Measurements from ENCODE around the gene CDK14.

The CDK14 gene

GRCh38 chr7:91240376-91240941 lies 644.3 kb downstream of the CDK14 start:
- no peaks in the 10 kb centered on the region for H3K4me1 ChIP-seq (ENCODE audit: insufficient read depth, low read length)
- no peak overlapping the region for H3K9ac ChIP-seq (ENCODE audit: low read depth, low read length)
- H3K36me3 ChIP-seq (ENCODE audit: insufficient read depth, low read length) = no peaks in the 10 kb centered on the region
- no peaks in the 10 kb centered on the region for H3K9me3 ChIP-seq (ENCODE audit: control insufficient read depth, insufficient read depth, low read length)

GRCh38 chr7:91242097-91242844 lies 646.1 kb downstream of the CDK14 start:
- H3K9ac ChIP-seq (ENCODE audit: low read depth, low read length) = no peak overlapping the region
- no peaks in the 10 kb centered on the region for H3K4me1 ChIP-seq (ENCODE audit: insufficient read depth, low read length)
- no peaks in the 10 kb centered on the region for H3K36me3 ChIP-seq (ENCODE audit: insufficient read depth, low read length)
- H3K9me3 ChIP-seq (ENCODE audit: control insufficient read depth, insufficient read depth, low read length) = no peaks in the 10 kb centered on the region

- H3K9me3 ChIP-seq (ENCODE audit: control insufficient read depth, insufficient read depth, low read length) = no peaks in the 10 kb centered on the region
- no peaks in the 10 kb centered on the region for H3K4me1 ChIP-seq (ENCODE audit: insufficient read depth, low read length)
- H3K9ac ChIP-seq (ENCODE audit: low read depth, low read length) = no peak overlapping the region
- no peaks in the 10 kb centered on the region for H3K36me3 ChIP-seq (ENCODE audit: insufficient read depth, low read length)
Measured at GRCh38 chr7:91243591-91244301, 647.6 kb downstream of the CDK14 start.

GRCh38 chr7:91247500-91247899 lies 651.4 kb downstream of the CDK14 start:
- no peak overlapping the region for H3K9ac ChIP-seq (ENCODE audit: low read depth, low read length)
- no peaks in the 10 kb centered on the region for H3K36me3 ChIP-seq (ENCODE audit: insufficient read depth, low read length)
- H3K4me1 ChIP-seq (ENCODE audit: insufficient read depth, low read length) = no peaks in the 10 kb centered on the region
- H3K9me3 ChIP-seq (ENCODE audit: control insufficient read depth, insufficient read depth, low read length) = no peaks in the 10 kb centered on the region

- H3K36me3 ChIP-seq (ENCODE audit: insufficient read depth, low read length) = no peaks in the 10 kb centered on the region
- no peaks in the 10 kb centered on the region for H3K4me1 ChIP-seq (ENCODE audit: insufficient read depth, low read length)
- no peaks in the 10 kb centered on the region for H3K9me3 ChIP-seq (ENCODE audit: control insufficient read depth, insufficient read depth, low read length)
- H3K9ac ChIP-seq (ENCODE audit: low read depth, low read length) = no peak overlapping the region
Measured at GRCh38 chr7:91248996-91249395, 652.9 kb downstream of the CDK14 start.

GRCh38 chr7:91249506-91250233 lies 653.5 kb downstream of the CDK14 start:
- Histone ChIP-seq H3K36me3 (ENCODE audit: insufficient read depth, low read length) (no peaks in the 10 kb centered on the region), H3K9ac (ENCODE audit: low read depth, low read length) (no peak overlapping the region), H3K4me1 (ENCODE audit: insufficient read depth, low read length) (no peaks in the 10 kb centered on the region), H3K9me3 (ENCODE audit: control insufficient read depth, insufficient read depth, low read length) (no peaks in the 10 kb centered on the region)

GRCh38 chr7:91250706-91251105 lies 654.6 kb downstream of the CDK14 start:
- Histone ChIP-seq H3K9me3 (ENCODE audit: control insufficient read depth, insufficient read depth, low read length) (no peaks in the 10 kb centered on the region), H3K9ac (ENCODE audit: low read depth, low read length) (no peak overlapping the region), H3K4me1 (ENCODE audit: insufficient read depth, low read length) (no peaks in the 10 kb centered on the region), H3K36me3 (ENCODE audit: insufficient read depth, low read length) (no peaks in the 10 kb centered on the region)

GRCh38 chr7:91251877-91252276 lies 655.8 kb downstream of the CDK14 start:
- no peaks in the 10 kb centered on the region for H3K9me3 ChIP-seq (ENCODE audit: control insufficient read depth, insufficient read depth, low read length)
- no peaks in the 10 kb centered on the region for H3K36me3 ChIP-seq (ENCODE audit: insufficient read depth, low read length)
- H3K9ac ChIP-seq (ENCODE audit: low read depth, low read length) = no peak overlapping the region
- H3K4me1 ChIP-seq (ENCODE audit: insufficient read depth, low read length) = no peaks in the 10 kb centered on the region

Measured in ES-I3 (cell line).